NCI-H128 (cell line): Measurements from ENCODE around the gene YLPM1.

ENCODE experiments used
- DNase-seq: peaks from one replicate; lab custom pipeline; 2025; ENCODE audit not compliant: unreplicated experiment; lab: John Stamatoyannopoulos, UW

Gene YLPM1

DNA sequence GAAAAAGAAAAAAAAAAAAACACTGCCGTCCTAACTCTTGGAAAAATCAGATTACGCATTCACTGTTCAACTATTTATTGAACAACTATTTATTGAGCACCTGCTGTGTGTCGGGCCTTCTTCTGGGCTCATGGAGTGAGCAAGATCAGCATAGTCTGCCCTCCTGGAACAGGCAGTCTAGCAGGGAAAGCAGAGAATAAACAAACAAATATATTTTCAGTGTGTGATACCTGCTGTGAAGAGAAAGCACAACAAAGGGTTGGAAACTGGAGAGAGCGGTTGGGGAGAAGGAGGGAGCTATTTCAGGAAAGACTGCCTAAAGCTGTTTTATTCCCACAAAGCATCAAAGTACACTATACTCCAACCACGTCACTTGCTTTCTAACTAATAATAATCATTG, 102.0 kb downstream of the YLPM1 start:
- no peak for DNase-seq

DNA sequence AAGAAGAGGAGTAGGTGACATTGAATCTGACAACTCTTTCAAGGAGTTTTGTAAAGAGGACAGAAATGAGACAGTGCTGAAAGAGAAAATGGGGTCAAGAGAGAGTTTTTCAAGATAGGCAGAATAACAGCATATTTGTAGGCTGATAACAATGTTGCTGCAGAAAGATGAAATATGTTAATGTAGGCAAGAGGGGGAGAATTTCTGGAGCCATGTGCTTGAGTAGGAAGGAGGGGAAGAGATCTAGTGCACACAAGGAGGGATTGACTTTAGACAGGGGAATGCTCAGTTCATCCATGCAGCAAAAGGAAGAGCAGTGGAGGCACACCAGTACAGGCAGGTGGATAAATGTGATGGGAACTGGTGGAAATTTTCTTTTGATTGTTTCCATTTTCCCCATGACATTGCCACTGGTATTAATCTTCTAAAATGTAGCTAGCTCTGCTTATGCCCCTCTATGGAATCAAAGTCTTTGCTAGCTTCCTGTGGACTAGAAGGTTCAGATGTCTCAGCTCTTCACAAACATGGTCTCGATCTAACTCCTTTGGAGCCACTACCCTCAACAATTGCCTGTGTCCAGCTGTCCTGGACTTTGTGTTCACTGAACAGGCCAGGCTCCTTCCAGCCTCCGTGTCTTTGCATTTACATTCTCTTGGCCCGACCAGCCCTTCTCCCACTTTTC, 103.7 kb downstream of the YLPM1 start:
- no peak for DNase-seq

DNA sequence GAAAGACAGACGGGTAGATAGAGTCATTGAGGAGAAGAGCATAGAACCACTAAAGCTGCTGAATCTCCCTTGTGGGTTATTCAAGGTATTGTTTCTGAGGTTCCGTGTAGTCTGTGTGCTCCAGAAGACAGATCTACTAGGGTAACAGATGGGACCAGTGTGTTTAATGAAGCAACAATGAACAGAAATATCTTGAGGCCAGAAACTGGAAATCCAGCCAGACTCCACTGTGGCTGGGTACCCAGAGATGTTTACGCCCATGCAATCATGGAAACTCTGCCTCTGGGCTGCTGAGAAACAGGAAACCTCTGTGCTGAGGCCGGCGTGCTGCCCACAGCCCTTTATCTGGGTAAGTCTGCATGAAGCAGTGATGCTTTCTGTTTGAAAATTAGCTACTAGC, 104.6 kb downstream of the YLPM1 start:
- no peak for DNase-seq

DNA sequence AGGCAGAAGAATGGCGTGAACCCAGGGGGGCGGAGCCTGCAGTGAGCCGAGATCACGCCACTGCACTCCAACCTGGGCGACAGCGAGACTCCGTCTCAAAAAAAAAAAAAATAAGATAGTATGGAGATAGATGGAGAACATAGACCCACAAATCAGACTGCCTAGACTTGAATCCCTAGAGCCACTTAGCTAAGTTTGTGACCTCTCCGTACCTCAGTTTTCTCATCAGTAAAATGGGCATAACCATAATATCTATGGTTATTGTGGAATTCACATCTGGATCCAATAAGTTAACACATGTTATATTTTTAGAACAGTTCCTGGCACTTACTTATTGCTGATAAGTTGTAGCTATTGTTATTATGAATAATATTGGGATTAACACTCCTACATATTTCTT, 105.6 kb downstream of the YLPM1 start:
- DNase-seq, result no peak

DNA sequence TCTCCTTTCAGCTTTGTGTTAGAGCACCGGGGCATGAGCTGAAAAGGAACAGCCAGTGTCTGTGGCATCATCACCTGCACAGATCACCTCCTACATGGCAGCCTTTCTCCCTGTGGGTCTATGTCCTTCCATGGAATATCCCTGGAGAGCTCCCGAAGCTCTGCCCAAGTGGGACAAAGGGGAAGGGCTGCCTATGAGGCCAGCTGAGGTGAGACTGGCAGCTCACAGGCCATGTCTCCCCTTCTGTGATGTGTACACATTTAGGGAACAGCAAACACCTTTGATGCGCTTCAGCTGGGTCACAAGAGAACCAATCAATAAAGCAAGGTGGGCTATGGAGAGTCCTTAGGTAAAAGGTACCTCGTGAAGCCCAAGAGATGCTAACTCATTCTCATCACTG, 108.7 kb downstream of the YLPM1 start:
- DNase-seq, result no peak

DNA sequence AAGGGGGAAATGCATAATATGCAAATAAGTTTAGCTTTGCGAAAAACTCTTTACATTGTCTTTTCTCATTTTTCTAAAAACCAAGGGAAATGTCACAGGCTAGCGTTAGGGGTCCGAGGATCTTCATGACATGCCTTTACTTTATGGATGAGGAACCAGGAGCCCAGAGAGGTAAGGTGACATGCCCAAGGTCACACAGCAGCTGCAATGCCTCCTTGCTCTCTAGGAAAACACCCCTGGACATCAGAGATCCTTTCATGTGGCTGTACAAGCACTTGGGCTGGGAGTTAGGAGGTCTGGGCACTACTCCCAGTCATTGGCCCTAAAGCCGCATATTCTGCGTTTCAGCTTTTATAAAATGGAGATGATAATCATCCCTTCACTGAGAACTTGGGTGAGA, 112.1 kb downstream of the YLPM1 start:
- DNase-seq, result no peak

DNA sequence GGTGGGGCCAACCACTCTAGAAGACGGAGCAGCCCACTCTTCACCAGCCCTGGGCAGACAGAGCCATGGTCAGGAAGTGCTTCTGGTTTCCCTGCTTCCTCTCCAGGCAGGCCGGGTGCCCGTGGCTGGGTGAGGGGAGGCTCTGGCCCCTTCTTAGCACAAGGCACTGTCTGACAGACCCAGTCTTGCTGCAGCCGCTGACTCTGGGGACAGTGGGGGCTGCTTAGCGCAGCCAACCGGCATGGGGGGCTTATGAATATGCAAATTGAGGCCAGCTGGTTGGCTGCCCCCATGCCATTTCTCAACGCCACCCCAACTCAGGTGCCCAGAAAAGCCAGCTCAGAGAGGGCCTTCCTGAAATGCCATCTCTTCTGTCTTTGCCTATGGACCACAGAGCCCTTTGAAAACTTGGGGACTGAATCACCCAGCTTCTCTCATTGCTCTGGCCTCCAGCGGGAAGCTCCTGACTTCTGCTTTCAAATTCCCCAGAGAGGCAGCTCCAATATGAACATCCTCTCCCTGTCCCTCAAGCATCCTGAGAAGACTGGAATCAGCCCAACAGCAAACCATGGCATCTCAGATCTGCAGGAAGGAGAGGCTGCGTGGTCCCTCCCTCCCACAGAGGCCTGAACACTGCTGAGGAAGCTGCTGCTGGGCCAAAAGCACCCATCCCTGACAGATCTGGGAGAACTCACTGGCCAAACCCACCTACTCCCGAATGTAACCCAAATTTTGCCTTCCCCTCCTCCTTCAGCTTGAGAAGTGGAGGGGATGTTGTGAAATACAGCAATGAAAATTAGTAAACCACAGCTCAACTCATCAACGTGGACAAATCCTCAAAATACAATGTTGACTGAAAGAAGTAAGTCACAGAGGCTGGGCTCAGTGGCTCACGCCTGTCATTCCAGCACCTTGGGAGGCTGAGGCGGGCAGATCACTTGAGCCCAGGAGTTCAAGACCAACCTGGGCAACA, 113.1 kb downstream of the YLPM1 start, which contains the start of gene PROX2:
PROX2 (minus strand) TSS at position 205 of the 973 bp plus-strand sequence. CDS start 12,311 bp downstream, outside the sequence.
- DNase-seq, result no peak

DNA sequence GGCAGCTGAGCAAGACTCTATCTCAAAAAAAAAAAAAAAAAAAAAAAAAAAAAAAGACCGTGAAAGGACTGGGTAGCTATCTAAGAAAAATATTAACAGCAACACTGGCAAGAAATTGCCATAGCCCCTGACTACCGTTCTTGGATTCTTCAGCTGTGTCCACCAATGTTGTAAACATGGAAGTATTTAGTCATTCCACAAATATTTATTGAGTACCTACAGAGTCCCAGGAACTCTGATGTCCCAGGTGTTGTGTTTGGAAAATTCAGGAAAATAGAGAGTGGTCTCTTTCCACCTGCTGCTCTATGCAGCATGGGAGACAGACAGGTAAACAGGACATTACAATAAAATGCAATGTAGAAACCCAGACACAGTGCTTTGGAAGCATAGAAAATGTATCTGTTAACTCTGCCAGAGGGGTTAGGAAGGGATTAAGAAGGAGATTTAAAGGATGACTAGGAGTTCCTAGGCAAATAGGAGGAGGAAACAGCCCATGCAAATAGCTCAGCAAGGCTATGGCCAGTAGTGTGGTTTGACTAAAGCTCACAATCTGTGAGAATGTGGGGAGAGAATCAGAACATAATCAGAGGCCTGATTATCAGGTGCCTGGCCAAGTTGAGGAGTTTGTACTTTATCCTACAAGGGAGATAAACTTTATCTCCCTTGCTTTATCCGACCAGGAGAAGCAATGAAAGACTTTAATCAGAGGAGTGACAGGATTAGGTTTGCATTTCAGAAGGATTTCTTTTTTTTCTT, 116.5 kb downstream of the YLPM1 start:
- DNase-seq, result no peak

DNA sequence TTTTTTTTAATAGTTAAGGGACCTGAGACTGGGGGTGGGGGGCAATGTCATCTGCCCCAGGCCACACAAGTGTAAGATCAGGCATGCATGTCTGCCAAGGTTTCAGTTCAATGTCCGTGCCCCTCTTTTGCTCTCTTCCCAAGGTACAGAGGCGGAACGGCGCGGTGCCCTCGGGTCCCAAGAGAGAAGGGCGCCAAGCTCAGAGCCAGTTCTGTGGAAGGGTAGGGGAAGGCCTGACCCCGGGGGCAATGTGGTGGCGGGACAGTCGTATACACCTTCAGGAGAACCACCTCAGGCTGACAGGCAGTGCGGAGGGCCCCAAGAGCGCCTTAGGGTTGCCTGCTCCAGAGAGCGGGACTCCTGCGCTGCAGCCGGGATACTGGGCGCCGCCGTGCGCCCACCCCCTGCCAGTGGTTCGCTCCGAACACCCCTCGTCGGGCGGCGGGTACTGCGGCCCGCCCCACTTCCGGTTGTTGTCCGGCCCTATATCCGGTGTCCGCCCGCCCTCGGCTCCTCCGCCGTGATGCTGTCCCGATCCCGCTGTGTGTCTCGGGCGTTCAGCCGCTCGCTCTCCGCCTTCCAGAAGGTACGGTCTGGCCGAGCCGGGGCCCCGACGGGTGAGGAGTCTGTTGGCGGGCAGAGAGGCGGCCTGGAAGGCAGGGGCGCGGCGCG, 118.5 kb downstream of the YLPM1 start, which contains the start of gene DLST:
DLST (plus strand) TSS at position 486 of the 672 bp plus-strand sequence; CDS start at position 524, 38 bp downstream.
- peak; percentile 78 for DNase-seq

DNA sequence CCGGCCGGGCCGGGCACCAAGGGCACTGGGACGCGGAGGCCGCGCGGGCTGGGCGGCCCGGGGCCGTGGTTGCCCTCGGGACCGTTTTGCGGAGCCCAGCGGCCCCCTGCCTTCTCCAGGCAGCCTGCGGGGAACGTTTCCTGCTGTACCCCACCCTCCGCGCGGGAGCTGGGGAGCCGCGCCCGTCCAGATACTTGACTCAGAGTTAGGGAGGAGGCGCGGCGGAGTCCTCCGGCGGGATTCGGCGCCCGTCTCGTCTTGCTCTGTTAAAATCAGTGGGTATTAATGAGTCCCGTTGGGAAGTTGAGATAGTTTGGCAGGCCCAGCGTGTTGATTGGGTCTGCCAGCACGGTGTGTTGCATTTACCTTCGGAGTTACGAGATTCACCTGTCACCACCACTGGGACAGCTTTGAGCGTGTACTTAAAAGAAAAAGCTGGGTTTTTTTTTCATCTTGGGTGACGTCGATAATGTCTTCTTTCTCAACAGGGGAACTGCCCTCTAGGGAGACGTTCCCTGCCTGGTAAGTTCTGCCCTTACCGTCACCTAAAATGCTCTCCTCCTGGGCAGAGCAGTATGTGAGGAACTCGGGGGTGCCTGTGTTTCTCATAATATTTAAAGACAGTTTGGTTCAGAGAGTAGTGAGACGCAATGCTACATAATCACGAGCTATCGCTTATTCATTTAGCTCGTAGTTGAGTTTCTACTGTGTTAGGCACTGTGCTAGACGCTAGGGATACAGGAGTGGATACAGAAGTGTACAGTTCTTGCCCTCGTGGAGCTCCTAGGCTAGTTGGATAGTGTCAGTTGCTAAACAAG, 119.2 kb downstream of the YLPM1 start:
- DNase-seq, result no peak
